ENCODE data around the gene DTD1. TPM values are rescaled to one million over a fixed set of nuclear protein-coding genes. Genes with fewer than 3 reads are reported as not detected.
"Not testable (repeated sequence)": the region's sequence is repeated elsewhere in the genome, so short reads cannot be mapped to it uniquely, and the experiment has no call there.

The DTD1 gene
- total RNA-seq, 2 donors from 2014 or later, result 20.5 to 22.8 TPM

DNA sequence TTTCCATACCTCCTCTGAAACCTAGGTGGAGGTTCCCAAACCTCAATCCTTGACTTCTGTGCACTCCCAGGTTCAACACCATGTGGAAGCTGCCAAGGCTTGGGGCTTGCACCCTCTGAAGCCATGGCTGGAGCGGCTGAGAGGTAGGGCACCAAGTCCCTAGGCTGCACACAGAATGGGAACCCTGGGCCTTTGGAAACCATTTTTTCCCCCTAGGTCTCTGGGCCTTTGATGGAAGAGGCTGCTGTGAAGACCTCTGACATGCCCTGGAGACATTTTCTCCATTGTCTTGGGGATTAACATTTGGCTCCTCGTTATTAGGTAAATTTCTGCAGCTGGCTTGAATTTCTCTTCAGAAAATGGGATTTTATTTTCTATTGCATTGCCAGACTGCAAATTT is 199.2 kb downstream of the DTD1 start:
- H3K4me1 Mint-ChIP-seq; H3K4me3 Mint-ChIP-seq; H3K27ac Mint-ChIP-seq; DNase-seq; ATAC-seq; H3K36me3 Mint-ChIP-seq (ENCODE audit: low read depth); H3K9me3 ChIP-seq (ENCODE audit: control insufficient read depth, low read length, poor library complexity, severe bottlenecking): not testable (repeated sequence)
- peaks cover 45% of the 10 kb centered on the region for H3K27me3 Mint-ChIP-seq

DNA sequence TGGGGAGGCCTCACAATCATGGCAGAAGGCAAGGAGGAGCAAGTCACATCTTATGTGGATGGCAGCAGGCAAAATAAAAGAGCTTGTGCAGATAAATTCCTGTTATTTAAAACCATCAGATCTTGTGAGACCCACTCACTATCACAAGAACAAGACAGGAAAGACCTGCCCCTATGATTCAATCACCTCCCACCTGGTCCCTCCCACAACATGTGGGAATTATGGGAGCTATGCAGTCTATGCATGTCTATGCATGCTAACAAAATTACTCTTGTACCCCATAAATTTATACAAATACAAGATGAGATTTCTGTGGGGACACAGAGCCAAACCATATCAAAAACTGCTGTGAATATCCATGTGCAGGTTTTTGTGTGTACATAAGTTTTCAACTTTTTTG is 200.2 kb downstream of the DTD1 start:
- Mint-ChIP-seq H3K27ac (no peak overlapping the region), H3K4me1 (no peaks in the 10 kb centered on the region), H3K27me3 (peaks cover 45% of the 10 kb centered on the region), H3K36me3 (ENCODE audit: low read depth) (no peaks in the 10 kb centered on the region), H3K4me3 (no peak overlapping the region)
- DNase-seq (no peak), ATAC-seq (no peak)
- peaks cover 3% of the 10 kb centered on the region for H3K9me3 ChIP-seq (ENCODE audit: control insufficient read depth, low read length, poor library complexity, severe bottlenecking)

- Mint-ChIP-seq H3K36me3 (ENCODE audit: low read depth) (no peaks in the 10 kb centered on the region), H3K4me1 (peaks cover 8% of the 10 kb centered on the region), H3K27ac (no peak overlapping the region), H3K4me3 (no peak overlapping the region), H3K27me3 (peaks cover 23% of the 10 kb centered on the region)
- peaks cover 3% of the 10 kb centered on the region for H3K9me3 ChIP-seq (ENCODE audit: control insufficient read depth, low read length, poor library complexity, severe bottlenecking)
- DNase-seq (no peak), ATAC-seq (no peak)
Observed at GRCh38 chr20:18790787-18791186, 202.9 kb downstream of the DTD1 start.

DNA sequence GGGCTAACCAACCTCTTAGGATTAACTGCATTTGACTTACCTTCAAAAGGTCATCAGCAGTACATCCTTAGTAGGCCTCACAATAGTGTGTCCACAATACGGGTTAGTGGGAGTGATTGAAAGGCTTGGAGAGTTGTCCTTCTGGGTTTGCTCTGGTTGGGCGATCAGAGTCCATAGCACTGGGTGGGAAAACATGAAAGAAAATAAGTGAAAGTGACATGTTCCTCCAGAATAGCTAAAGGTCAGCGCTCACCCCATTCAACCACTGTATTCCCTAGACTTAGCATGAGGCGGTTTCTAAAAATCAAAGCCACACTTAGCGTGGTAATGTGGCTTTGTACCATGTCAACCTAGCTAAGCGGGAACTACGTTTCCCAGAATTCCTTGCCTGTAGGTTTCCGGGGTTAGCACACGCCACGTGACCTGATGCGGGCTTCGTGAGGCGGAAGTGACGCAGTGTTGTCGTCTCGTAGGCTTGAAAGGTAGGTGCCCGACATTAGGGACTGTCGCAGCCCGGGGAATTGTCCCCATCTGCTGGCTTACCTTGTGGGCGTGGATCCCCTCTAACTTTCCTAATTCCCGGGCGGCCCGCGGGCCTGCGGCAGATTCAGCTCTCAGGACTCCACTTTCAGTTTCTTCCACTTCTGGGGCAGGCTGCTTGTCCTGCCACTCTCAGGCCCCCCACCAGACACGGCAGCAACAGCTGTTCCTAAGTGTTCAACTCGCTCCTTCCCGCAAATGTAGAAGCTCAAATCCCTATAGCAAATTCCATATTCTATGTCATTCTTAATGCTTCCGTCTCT is 206.0 kb downstream of the DTD1 start:
- peaks cover 17% of the 10 kb centered on the region for H3K27me3 Mint-ChIP-seq
- ATAC-seq, result peak; percentile 99
- H3K27ac Mint-ChIP-seq, result peak overlapping the region; percentile 98

GRCh38 chr20:18794428-18794787 is 206.6 kb downstream of the DTD1 start:
- DNase-seq, result no peak
- H3K27me3 Mint-ChIP-seq, result peaks cover 15% of the 10 kb centered on the region
- ATAC-seq, result no peak
- H3K4me3 Mint-ChIP-seq, result peak overlapping the region; percentile 92
- no peaks in the 10 kb centered on the region for H3K9me3 ChIP-seq (ENCODE audit: control insufficient read depth, low read length, poor library complexity, severe bottlenecking)
- peak overlapping the region; percentile 98 for H3K27ac Mint-ChIP-seq
- no peaks in the 10 kb centered on the region for H3K36me3 Mint-ChIP-seq (ENCODE audit: low read depth)
- peaks cover 8% of the 10 kb centered on the region for H3K4me1 Mint-ChIP-seq

More for the DNA sequence above, 206.0 kb downstream of the DTD1 start:
- peak overlapping the region; percentile 92 for H3K4me3 Mint-ChIP-seq
- peak; percentile 68 to 76 (median 72) for DNase-seq
- H3K36me3 Mint-ChIP-seq (ENCODE audit: low read depth), result no peaks in the 10 kb centered on the region
- peaks cover 8% of the 10 kb centered on the region for H3K4me1 Mint-ChIP-seq
- H3K9me3 ChIP-seq (ENCODE audit: control insufficient read depth, low read length, poor library complexity, severe bottlenecking), result no peaks in the 10 kb centered on the region

- ATAC-seq (no peak), DNase-seq (no peak)
- Mint-ChIP-seq H3K4me1 (peaks cover 8% of the 10 kb centered on the region), H3K27ac (peak overlapping the region; percentile 98), H3K36me3 (ENCODE audit: low read depth) (no peaks in the 10 kb centered on the region), H3K4me3 (no peak overlapping the region), H3K27me3 (peaks cover 7% of the 10 kb centered on the region)
- H3K9me3 ChIP-seq (ENCODE audit: control insufficient read depth, low read length, poor library complexity, severe bottlenecking), result no peaks in the 10 kb centered on the region
Observed at GRCh38 chr20:18795366-18795765, 207.5 kb downstream of the DTD1 start.

DNA sequence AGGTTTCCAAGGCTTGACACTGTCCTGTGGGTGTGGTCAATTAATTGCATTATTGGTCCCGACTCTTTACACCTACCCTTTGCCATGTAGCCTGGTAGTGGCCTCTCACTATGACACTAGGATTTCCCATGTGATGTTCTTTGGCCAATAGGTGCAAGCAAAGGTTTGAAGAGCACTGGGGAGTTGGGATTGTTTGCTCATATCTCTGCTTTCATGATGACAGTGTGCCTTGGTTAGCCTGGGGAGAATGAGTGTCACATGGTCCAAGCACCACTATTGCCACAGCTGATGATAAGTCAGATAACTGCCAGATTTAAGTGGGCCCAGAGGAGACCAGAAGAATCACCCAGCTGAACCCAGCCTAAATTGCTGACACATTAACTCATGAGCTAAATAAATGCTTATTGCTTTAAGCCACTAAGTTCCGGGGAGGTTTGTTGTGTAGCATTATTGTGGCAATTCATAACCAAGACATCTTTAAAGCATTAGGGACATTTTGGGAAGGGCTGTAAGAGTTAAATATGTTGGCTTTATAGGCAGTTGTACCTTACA is 208.5 kb downstream of the DTD1 start:
- Mint-ChIP-seq H3K36me3 (ENCODE audit: low read depth) (no peaks in the 10 kb centered on the region), H3K4me3 (no peak overlapping the region), H3K27ac (no peak overlapping the region), H3K27me3 (no peaks in the 10 kb centered on the region), H3K4me1 (peaks cover 8% of the 10 kb centered on the region)
- ATAC-seq (no peak), DNase-seq (no peak)
- no peaks in the 10 kb centered on the region for H3K9me3 ChIP-seq (ENCODE audit: control insufficient read depth, low read length, poor library complexity, severe bottlenecking)

DNA sequence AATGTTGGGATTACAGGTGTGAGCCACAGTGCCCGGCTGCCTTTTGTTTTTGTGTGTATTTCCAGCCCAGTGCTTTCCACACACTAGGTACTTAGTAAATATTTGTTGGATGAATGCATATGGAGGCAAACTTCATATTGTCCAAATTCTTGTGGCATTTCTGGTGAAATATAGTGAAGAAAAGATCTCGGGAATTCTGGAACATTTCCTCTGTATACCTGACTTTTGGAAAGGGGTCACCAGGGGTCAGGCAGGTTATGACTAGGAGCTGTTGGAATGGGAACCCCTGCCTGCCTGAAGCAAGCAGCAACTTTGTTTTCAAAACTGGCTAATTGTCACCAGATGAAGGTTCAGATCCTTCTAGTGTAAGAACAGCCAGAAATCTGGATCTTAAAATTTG is 213.7 kb downstream of the DTD1 start:
- H3K27ac Mint-ChIP-seq, result no peak overlapping the region

GRCh38 chr20:18802012-18802634 is 214.3 kb downstream of the DTD1 start:
- H3K27me3 Mint-ChIP-seq, result peaks cover 4% of the 10 kb centered on the region
- H3K9me3 ChIP-seq (ENCODE audit: control insufficient read depth, low read length, poor library complexity, severe bottlenecking), result no peaks in the 10 kb centered on the region
- no peak for DNase-seq
- no peaks in the 10 kb centered on the region for H3K4me1 Mint-ChIP-seq
- H3K36me3 Mint-ChIP-seq (ENCODE audit: low read depth), result no peaks in the 10 kb centered on the region
- ATAC-seq, result no peak
- H3K4me3 Mint-ChIP-seq, result no peak overlapping the region
- H3K27ac Mint-ChIP-seq, result no peak overlapping the region

More for the DNA sequence above, 213.7 kb downstream of the DTD1 start:
- DNase-seq (no peak), ATAC-seq (no peak)
- no peaks in the 10 kb centered on the region for H3K9me3 ChIP-seq (ENCODE audit: control insufficient read depth, low read length, poor library complexity, severe bottlenecking)
- Mint-ChIP-seq H3K4me3 (no peak overlapping the region), H3K4me1 (no peaks in the 10 kb centered on the region), H3K36me3 (ENCODE audit: low read depth) (no peaks in the 10 kb centered on the region), H3K27me3 (peaks cover 4% of the 10 kb centered on the region)

- H3K9me3 ChIP-seq (ENCODE audit: control insufficient read depth, low read length, poor library complexity, severe bottlenecking), result no peaks in the 10 kb centered on the region
- no peak for ATAC-seq
- no peak overlapping the region for H3K27ac Mint-ChIP-seq
- H3K36me3 Mint-ChIP-seq (ENCODE audit: low read depth), result no peaks in the 10 kb centered on the region
- no peak overlapping the region for H3K4me3 Mint-ChIP-seq
- no peaks in the 10 kb centered on the region for H3K4me1 Mint-ChIP-seq
- peaks cover 22% of the 10 kb centered on the region for H3K27me3 Mint-ChIP-seq
- no peak for DNase-seq
Observed at GRCh38 chr20:18805881-18806280, 218.0 kb downstream of the DTD1 start.

GRCh38 chr20:18808712-18809111 is 220.9 kb downstream of the DTD1 start:
- no peak for DNase-seq
- H3K27ac Mint-ChIP-seq, result no peak overlapping the region
- H3K9me3 ChIP-seq (ENCODE audit: control insufficient read depth, low read length, poor library complexity, severe bottlenecking), result no peaks in the 10 kb centered on the region
- H3K36me3 Mint-ChIP-seq (ENCODE audit: low read depth), result no peaks in the 10 kb centered on the region
- no peak overlapping the region for H3K4me3 Mint-ChIP-seq
- no peaks in the 10 kb centered on the region for H3K4me1 Mint-ChIP-seq
- H3K27me3 Mint-ChIP-seq, result peaks cover 40% of the 10 kb centered on the region
- no peak for ATAC-seq

DNA sequence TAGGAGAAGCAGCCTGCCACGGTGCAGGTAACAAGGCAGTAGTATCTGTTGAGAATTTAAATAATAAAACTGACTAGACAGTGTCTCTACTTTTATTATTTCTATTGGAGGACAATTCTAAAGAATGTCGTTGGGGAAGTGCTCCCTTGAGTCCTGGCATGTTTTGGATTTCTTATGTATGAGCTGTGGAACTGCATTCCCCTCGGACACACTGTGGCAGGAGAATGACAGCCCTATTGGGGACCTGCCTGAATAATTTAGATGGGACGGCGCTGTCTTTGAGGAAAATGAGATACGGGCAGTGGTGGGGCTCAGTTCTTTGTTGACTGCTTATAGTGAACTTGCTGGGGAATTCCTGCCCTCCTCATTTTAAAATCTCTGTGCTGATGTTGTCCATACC is 223.3 kb downstream of the DTD1 start:
- ATAC-seq (no peak), DNase-seq (no peak)
- Mint-ChIP-seq H3K4me1 (no peaks in the 10 kb centered on the region), H3K36me3 (ENCODE audit: low read depth) (no peaks in the 10 kb centered on the region), H3K27me3 (peaks cover 50% of the 10 kb centered on the region), H3K4me3 (no peak overlapping the region), H3K27ac (no peak overlapping the region)
- H3K9me3 ChIP-seq (ENCODE audit: control insufficient read depth, low read length, poor library complexity, severe bottlenecking), result no peaks in the 10 kb centered on the region

DNA sequence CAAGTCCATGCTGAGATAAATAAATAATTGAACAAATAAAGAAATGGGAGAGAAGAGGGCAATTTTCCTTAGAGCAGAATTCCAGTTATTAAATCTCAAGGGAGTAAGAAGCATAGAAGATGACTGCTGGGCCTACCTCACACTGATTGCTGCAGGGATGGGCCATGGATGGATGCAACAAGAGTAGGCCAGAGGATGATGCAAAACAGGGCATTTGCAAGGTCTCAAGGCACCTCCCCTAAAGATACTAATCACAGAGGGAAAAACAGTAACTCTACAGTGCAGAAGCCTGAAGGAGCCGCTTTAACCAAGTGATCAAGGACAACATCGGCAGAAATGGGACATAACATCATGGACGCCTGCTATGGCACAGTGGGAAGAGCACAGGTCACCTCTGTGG is 224.1 kb downstream of the DTD1 start:
- Mint-ChIP-seq H3K4me1 (no peaks in the 10 kb centered on the region), H3K4me3 (no peak overlapping the region), H3K27me3 (peaks cover 53% of the 10 kb centered on the region), H3K27ac (no peak overlapping the region), H3K36me3 (ENCODE audit: low read depth) (no peaks in the 10 kb centered on the region)
- no peaks in the 10 kb centered on the region for H3K9me3 ChIP-seq (ENCODE audit: control insufficient read depth, low read length, poor library complexity, severe bottlenecking)
- ATAC-seq (no peak), DNase-seq (no peak)

Measured in T-helper 17 cell (primary cell).